GM19463 (cell line): ENCODE measurements around the gene NFASC.

Experiments
- ATAC-seq: cut with Tn5 transposase; IDR thresholded peaks from one replicate; pipeline ENCODE4 v1.9.1; 2021; ENCODE audit warnings: mild to moderate bottlenecking, moderate library complexity; ENCODE audit not compliant: unreplicated experiment

Gene NFASC

GRCh38 chr1:204979306-204979705, 108.6 kb downstream of the NFASC start:
- ATAC-seq, result no peak

GRCh38 chr1:204979891-204980649, 109.4 kb downstream of the NFASC start:
- ATAC-seq, result no peak

- no peak for ATAC-seq
These were observed 110.3 kb downstream of the NFASC start for GRCh38 chr1:204980840-204981405.

GRCh38 chr1:204983136-204983535, 112.5 kb downstream of the NFASC start:
- ATAC-seq, result no peak

GRCh38 chr1:204983881-204984280, 113.2 kb downstream of the NFASC start:
- no peak for ATAC-seq

GRCh38 chr1:204984499-204984898, 113.8 kb downstream of the NFASC start:
- ATAC-seq, result no peak

- ATAC-seq, result no peak
These were observed 115.5 kb downstream of the NFASC start for GRCh38 chr1:204986181-204986580.

GRCh38 chr1:204987689-204988088, 117.0 kb downstream of the NFASC start:
- ATAC-seq, result no peak

GRCh38 chr1:204988196-204988595, 117.5 kb downstream of the NFASC start:
- no peak for ATAC-seq

- no peak for ATAC-seq
These were observed 118.8 kb downstream of the NFASC start for GRCh38 chr1:204989266-204990058.

GRCh38 chr1:204990059-204990664, 119.5 kb downstream of the NFASC start:
- ATAC-seq, result no peak

- ATAC-seq, result no peak
These were observed 120.2 kb downstream of the NFASC start for GRCh38 chr1:204990721-204991341.

- ATAC-seq, result no peak
These were observed 120.7 kb downstream of the NFASC start for GRCh38 chr1:204991342-204991844.

- ATAC-seq, result no peak
These were observed 121.7 kb downstream of the NFASC start for GRCh38 chr1:204992201-204992997.

GRCh38 chr1:204992998-204993314, 122.3 kb downstream of the NFASC start:
- no peak for ATAC-seq

GRCh38 chr1:204994086-204994862, 123.6 kb downstream of the NFASC start:
- no peak for ATAC-seq

GRCh38 chr1:204996981-204997380, 126.3 kb downstream of the NFASC start:
- ATAC-seq, result no peak

- ATAC-seq, result no peak
These were observed 127.1 kb downstream of the NFASC start for GRCh38 chr1:204997591-204998355.

GRCh38 chr1:205001162-205001561, 130.5 kb downstream of the NFASC start:
- ATAC-seq, result no peak
